ENCODE data around the gene FGF14.
"Not testable (repeated sequence)": the region's sequence is repeated elsewhere in the genome, so short reads cannot be mapped to it uniquely, and the experiment has no call there.

Gene FGF14

DNA sequence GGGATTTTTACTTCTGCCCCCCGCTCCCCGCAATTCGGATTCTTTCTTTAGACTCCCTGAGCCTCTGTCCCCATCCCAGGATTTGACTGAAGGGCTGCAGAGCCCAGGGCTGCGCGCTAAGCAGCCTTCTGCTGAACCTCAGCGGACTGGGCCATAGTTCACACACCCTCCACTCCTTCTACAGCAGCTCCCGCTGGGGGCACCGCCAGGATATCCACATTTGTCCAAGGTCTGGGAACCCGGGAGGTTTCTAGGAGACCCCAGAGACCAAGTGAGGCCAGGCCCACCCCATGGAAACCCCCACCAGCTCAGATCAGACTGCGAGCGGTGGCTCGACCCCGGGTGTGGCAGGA is 486.1 kb downstream of the FGF14 start:
- DNase-seq = no peak

DNA sequence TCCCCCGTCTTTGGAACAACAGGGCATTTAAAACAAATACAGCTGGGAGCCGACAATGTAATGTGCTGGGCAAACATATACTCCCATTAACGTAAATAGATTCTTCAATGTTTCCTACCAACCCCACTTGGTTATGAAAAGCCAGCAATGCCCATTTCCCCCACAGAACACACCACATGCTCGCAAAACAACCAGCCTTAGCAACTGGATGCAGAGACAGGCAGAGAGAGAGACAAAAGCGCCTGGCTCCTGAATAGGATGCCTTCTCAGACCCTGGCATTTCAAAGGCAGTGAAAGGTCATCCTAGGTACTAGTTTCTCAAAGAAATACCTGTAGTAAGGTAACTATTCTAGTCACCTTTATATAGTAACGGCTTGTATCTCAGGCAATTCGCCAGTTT is 486.5 kb downstream of the FGF14 start:
- no peak for DNase-seq

DNA sequence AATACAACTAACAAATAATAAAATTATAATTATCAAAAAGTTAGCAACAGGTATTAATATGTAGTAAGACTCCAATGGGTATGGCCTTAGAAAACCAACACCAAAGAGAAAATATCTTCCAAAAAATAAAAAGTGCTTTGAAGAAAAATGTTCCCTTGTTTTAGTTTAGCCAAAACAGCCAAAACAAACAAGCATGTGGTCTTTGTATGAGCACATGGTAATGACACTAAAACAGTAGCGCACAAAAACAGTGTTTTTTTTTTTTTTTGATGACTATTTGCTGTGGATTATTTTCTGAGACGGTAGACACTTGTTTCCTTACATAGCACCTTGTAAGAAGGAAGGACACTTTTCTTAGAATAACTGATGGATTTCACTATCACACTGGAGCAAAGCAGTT is 490.1 kb downstream of the FGF14 start:
- no peak for DNase-seq

DNA sequence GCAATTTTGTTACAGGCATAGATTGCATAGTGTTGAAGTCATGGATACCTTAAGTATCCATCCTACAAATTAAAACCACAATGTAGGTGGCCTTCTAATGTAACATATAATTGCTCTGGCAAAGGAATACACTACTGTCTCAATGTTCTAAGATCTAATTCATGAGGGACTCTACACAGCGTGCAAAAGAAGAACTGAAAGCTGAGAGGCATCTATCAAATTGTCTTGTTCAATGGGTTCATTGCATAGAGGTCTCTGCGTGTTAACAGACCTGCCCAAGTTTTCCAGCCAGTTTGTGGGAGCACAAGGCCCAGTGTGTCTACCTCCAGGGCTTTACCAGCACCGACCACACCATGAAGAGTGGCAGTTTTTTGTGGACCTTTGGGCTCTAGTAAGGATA is 498.0 kb downstream of the FGF14 start:
- DNase-seq = no peak

DNA sequence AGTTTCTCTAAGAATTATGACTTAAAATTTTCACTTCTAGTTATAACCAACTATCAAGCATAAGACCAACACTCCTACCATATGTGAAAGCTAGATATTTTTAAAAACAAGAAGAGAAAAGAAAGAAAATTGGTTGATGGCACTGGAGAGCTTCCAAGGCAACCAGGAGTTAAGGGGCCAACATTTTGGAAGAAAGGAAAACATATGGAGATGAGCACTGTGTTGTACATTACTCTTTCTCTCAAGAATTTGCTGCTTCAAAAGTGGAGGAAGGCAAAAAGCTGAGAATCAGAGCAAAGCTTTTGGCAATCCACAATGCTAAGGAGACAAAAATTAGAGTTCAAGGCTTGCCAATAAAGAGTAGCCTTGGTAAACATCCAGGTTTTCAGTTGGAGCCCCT is 503.2 kb downstream of the FGF14 start:
- DNase-seq = no peak

DNA sequence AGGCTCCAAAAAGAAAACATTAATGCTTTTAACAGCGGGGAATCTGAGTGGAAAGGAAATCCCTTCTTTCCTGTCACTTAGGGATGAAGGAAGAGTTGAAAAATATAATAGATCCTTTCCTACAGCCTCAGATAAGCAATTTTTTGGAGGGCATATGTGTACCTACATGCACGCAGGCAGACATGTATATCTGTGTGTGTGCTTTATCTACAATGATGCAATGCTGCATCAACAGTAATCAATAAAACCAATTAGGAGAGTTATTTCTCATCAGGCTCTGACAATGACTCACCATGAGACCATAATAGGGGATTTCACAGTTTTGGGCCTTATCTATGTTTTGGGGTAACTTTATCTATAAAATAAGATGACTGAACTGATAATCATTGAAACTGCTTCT is 505.3 kb downstream of the FGF14 start:
- no peak for DNase-seq

DNA sequence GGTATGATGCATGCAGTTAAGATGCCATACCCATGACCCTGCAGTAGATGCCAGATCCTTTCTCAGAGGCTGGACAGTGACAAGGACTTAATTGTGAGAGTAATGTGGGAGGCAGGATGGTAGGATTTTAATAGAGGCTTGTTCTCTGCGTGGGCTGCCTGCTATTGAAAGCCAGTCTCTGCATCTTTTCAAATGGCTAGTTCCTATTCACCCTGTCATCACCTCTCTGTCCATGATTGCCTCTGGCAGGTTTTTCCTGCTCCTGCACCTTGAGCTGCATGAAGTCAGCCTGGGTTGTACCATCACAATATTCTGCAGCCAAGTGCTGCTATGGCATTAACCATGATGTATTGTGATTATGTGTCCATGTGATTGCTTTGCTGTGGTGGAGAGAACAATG is 508.8 kb downstream of the FGF14 start:
- DNase-seq = no peak

DNA sequence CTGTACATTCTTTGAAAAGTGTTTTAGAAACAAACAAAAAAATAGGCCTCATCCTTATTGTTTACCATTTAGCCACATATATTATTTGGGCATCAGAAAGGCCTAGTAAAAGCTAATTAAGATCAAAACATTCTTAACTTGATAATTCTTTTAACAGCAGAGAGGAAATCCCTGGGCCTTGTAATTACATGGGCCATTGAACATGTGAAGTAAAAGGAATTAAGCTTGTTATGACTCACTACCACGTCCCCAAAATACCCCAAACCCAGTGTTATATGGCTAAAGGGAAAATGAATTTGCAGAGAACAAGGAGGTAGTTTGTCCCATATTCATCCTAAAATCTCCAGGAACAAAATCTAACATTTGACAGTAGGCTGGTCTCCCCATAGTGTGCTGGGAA is 509.6 kb downstream of the FGF14 start:
- DNase-seq = no peak

DNA sequence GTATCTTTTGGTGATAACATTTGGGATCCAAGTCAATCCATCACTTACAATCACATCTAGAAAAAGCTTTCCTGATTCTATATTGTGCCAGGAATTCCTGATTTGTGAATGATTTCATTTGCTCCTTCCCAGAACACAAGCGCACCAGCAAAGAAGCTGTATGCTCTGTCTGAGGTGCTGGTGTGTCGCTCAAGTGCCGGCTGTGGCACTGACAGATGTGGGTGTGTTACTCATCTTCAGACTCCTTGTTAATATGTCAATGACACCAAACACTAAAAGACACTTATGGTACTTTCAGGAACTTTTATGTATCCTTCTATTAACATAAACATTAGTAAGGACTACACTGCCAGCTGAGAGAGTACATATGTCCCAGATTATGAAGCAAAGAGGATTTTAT is 520.3 kb downstream of the FGF14 start:
- DNase-seq = no peak

DNA sequence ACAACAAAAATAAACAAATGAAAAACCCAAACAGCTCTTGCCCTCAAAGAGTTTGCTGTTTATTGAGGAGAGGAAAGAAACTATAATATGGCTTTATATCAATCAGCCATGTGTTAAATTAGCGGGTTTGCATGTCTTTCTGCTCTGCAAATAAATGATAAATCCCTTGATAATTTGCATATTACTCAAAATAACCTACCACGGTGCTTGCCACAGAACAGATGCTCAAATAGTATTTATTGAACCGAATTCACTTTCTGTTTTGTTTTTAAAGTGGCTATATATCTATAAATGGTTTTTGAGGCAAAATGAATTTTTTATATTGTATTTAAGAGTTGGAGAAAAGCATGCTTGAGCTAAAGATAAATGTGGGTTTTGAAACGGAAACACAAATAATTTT is 521.3 kb downstream of the FGF14 start:
- DNase-seq = no peak

DNA sequence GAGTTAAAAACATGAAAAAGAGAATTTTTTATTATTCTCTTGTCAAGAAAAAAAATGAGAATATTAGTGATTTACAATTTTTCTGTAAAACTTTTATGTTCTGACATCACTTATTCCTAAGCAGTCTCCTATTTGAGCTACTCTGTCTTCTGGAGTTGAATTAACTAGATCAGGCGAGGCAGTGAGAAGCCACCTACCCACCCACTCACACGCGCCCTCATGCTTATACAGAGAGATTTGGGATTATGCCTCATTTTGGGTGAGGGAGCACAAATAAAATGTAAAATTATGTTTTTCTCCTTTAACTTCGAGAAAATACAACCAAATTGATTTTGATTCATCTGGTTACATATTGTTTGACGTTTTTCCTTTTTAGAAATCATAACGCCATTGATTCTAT is 524.9 kb downstream of the FGF14 start:
- DNase-seq = no peak

DNA sequence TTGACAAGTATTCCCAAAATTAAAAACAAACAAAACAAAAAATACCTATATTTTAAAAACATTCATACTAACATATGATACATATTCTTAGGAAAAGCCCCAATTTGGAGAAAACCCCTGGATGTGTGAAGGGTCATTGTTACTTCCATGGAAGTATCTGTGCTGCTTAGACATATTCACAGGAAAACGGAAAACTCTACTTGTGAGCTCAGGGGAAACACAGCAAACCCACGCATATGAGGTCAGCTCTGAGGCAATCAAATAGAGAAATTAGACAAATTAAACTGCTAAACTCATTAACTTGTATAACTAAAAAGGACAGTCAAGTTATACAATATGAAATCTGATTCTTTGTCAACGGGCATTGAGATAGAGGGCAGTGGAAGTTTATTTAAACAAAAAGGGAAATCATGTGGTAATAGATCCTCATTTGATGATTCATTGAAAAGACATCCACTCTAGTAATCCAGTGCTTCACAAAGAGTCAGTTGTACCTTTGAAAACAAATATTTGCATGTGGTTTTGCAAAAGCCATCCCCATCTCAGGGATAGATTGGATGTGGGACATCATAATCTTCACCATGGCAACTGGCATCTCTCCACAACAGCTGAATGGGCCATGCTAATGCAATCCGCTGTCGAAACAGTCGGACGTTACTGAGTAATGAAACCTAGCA is 526.0 kb downstream of the FGF14 start:
- DNase-seq = peak; percentile 43

DNA sequence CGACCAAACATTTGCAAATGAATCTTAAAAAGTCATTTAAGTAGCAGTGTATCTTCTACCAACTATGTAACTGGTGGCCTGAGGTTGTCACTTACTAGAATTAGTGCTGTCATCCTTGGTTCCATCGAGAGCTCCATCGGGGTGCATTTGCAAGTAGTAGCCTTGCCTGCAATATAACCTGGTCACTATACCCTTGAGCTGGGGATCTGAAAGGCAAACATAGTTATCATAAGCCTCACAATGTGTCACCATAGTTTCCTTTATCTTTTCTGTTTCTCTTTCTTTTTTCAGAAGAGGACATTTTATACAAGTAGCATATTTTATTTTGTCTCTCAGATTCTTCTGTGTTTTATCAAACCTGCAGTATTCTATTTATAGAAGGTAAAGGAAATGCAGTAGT is 526.8 kb downstream of the FGF14 start:
- no peak for DNase-seq

DNA sequence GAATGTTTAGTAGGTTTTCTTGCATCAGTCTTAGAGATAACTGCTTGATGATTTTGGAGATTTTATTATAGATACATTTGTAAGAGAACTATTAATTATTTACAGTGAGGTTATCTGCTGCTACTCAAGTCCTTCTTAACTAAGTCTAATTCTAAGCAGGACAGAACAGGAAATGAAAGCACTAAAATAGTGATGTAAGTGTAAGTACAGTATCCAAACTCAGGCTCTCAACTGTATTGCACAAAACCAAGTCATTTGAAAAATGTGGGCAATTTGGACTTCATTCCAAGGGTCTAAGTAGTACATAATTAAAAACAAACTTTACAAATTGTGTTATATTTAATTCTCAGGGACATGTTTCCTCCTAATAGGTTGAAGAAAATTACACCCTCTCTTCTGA is 532.3 kb downstream of the FGF14 start:
- DNase-seq = no peak

DNA sequence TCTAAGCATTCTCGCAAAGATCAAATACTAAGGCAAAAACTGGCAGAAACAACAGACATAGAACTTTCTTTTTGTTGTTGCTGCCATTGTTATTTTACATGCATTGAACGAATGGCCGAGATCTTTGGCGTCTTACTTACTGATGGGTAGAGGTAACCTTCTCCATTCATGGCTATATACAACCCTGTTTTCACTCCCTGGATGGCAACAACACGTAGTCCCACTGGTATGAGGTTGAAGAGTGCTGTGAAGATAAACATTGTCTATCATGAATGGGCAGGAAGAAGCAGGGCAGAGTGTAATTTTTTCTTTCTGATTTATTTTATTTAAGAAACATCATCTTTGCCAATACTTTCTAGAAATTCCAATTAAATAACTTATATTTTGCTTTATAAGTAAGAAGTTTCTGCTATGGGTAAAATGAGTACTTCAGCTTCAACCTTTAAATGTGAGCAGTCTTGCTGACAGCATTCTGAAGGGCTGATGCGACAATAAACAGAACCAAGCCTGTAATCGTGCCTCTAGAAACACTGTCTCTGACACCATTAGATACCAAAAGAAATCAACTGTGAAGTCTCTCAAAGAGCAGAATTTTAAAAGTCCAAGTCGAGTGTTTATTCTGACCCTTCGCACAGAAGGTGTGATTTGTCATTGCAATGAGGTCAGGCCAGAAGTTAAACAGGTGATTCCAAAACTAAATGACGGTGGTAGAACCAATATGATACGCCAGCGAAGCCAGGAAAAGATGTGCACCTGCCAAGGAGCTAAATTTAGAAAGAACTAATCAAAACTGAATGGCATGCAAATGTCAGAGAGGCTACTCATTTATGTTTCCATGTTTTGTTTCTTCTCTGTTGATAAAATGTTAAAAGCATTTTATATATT is 533.0 kb downstream of the FGF14 start:
- DNase-seq = no peak

DNA sequence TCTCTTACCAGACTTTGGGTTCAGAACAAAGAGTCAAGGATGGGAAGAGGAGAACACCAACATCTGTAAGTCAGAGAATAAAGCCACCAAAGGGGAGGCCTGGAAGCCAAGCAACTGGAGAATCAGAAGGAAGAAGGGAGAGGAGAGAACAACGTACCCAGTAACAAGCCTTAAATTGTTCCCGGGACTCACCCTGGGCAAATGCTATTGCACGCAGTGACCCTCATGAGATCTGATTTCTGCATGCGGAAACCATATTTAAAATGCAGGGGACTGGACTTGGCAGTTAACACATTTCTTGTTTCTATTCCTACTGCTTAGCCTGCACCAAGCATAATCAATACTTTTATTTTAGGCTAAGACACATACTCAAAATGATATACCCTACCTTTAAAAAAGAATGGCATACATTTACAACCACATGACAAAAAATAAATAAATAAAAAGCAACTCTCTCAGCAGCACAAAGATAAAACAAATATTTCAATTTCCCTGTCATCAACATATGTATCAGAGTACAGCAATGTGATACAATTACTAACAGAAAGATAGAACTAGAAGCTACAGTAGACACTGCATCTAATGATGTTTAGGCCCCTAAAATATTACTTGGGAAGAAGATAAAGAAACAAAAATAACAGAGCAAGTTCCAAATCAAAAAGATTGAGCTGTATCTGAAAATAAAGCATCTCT is 534.8 kb downstream of the FGF14 start:
- no peak for DNase-seq

DNA sequence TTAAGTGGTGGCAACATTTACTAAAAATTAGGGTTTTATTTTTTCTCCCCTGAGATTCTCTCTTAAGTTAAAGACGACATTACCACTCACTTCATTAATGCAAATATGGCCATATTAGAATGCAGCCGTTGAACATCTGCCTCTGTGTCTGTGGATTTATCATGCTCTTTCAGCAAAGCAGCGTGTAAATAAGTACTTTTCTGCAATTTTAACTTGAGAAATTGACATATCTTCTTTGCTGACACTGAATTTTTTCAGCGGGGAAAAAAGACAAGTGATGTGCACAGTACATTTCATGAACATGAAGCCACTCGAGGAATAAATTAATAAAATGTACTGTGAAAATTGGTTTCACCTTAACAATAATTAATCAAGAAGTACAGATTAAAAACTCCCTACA is 543.0 kb downstream of the FGF14 start:
- no peak for DNase-seq

DNA sequence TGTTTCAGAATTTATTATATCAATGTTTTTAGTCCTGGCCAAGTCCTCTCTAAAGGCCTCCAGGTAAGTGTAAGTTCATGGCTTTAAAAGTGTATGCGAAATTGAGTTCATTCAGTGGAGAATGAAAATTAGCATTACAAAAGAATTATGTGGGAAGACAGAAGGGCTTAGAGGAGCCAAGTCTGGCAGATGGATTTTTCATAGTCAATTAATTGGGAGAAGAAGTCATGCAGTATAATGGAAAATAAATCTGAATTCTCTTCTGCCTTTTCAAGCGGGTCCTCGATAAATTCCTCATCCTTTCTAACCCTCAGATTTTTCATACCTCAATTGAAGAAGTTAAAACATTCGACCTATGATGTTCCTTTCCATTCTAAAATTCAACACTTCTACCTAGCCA is 555.1 kb downstream of the FGF14 start:
- DNase-seq = no peak

DNA sequence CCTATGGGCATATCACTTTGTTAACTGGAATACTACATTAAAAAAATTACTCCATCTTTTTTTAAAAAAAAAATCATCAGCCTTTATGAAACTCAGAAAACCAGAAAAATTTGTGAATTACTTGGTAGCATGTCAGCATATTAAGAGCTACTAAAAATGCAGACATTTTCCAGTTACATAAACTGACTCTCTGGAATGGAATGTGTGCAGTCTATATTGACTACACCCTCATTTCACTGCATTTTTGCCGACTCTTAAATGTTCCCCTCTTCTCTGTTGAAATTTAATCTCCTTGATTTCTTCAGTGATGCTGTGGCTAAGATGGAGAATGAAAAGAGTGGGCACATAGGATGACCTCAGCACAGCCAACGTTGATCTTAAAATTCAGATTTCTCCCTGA is 555.6 kb downstream of the FGF14 start:
- no peak for DNase-seq

DNA sequence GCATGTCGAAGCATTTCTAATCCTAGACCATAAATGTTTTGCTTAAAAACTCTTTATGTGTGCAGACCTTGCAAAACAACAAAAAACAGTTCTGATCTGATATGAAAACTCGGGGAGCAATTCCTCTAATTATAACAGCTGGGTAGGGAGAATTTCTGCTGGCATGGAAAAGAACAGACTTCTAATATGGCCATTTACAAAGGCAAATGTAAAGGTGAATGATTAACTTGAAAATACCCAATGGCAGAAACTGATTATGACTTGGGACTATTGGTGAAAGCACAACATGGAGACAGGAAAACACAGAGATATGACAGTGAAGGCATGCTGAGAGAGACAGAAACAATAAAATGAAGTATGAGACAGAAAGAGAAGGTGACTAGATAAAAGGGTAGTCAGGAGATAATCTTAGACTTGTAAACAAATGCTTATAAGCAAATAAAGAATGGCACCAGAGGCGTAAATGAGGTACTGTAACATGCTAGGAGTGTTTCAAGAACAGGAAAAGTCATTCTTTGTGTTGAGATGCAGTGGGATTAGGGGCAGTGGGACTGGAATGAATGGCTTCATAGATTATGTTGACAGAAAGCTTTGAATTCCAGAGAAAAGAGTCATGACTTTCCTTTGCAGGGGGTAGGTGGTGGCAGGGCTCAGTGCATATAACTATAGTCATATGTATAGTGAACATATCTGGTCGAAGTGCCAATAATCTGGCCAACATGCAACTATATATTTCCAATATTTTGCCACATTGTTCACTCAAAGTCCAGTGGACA is 556.4 kb downstream of the FGF14 start:
- DNase-seq = no peak

DNA sequence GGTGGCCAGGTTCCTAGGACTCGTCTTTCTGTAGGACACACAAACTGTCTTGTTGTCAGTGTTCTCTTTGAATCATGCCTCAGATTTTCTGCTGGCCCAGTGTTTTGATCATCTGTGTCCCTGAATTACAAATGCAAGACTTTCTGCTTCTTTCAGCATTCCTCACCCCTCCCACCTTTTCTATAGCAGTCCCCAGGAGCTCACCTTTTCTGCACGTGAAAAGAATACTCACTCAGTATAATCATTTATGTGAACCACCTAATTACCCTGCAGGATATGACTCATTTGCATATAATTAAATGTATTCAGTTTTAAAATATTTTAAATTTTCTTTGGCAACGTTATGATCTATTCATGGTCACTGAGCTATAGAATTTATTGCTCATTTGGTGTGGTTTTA is 560.1 kb downstream of the FGF14 start:
- DNase-seq = no peak

DNA sequence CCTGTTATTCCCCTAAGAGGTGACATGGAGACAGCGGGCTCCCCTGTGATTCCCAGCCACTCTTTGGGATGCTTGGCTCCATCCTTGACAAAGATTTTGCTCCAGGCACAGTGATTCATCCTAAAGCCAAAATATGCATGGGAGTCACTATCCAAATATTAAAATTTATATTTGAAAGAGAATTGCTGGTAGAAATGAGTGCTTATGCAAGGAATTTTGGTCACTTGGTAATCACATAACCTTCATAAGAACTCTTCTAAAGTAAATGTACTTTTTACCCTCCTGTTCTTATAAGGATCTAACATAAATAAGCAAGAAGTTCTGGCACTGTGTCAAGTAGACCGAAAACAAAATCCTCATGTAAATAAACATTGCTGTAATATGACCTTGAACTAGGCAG is 563.5 kb downstream of the FGF14 start:
- DNase-seq = no peak

DNA sequence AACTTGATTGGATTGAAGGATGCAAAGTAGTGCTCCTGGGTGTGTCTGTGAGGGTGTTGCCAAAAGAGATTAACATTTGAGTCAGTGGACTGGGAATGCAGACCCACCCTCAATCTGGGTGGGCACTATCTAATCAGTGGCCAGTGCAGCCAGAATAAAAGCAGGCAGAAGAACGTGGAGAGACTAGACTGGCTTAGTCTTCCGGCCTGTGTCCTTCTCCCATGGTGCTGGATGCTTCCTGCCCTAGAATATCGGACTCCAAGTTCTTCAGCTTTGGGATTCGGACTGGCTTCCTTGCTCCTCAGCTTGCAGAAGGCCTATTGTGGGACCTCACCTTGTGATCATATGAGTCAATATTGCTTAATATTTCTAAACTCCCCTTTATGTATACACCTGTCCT is 564.1 kb downstream of the FGF14 start:
- not testable (repeated sequence) for DNase-seq

Data from T1000 (cell line).